ENCODE results near the gene CPXM1. TPM values are rescaled to one million over a fixed set of nuclear protein-coding genes. Genes with fewer than 3 reads are reported as not detected.
"Not testable (repeated sequence)": the region's sequence is repeated elsewhere in the genome, so short reads cannot be mapped to it uniquely, and the experiment has no call there.

The CPXM1 gene
- total RNA-seq, 1 donor from 2014 or later = 9.8 TPM

DNA sequence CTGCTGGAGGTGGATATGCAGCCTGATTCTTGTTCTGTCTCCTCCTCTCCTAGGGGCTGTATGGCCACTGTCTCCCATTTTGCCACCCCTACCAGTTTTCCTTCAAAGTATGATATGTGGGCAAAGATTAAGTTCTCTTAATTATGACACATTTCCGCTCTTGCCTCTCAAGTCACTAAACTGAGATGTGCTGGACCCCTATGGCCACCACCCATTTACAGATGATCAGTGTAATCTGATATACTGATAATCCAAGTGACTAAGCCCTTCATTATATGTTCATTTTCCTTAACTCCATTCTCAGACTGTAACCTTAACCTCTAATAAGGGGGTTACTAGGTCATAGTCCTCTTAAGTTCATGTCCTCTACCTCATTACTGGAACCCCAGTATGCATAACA, 13.6 kb upstream of the CPXM1 start:
- intact Hi-C loops (cut with micrococcal nuclease) = no loop called here
- no peak for DNase-seq
- Mint-ChIP-seq H3K4me1 (no peaks in the 10 kb centered on the region), H3K36me3 (ENCODE audit: low read depth) (no peaks in the 10 kb centered on the region), H3K27ac (no peak overlapping the region), H3K4me3 (no peak overlapping the region), H3K27me3 (peaks cover 52% of the 10 kb centered on the region), H3K9me3 (peaks cover 8% of the 10 kb centered on the region)
- ChIA-PET CTCF (no interaction called here), POLR2A (no interaction called here)
- ATAC-seq (ENCODE audit: low read depth) = no peak
- TF ChIP-seq, protein P1, sequence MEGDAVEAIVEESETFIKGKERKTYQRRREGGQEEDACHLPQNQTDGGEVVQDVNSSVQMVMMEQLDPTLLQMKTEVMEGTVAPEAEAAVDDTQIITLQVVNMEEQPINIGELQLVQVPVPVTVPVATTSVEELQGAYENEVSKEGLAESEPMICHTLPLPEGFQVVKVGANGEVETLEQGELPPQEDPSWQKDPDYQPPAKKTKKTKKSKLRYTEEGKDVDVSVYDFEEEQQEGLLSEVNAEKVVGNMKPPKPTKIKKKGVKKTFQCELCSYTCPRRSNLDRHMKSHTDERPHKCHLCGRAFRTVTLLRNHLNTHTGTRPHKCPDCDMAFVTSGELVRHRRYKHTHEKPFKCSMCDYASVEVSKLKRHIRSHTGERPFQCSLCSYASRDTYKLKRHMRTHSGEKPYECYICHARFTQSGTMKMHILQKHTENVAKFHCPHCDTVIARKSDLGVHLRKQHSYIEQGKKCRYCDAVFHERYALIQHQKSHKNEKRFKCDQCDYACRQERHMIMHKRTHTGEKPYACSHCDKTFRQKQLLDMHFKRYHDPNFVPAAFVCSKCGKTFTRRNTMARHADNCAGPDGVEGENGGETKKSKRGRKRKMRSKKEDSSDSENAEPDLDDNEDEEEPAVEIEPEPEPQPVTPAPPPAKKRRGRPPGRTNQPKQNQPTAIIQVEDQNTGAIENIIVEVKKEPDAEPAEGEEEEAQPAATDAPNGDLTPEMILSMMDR (IDR thresholded peaks at IDR 0.05) = no peak

DNA sequence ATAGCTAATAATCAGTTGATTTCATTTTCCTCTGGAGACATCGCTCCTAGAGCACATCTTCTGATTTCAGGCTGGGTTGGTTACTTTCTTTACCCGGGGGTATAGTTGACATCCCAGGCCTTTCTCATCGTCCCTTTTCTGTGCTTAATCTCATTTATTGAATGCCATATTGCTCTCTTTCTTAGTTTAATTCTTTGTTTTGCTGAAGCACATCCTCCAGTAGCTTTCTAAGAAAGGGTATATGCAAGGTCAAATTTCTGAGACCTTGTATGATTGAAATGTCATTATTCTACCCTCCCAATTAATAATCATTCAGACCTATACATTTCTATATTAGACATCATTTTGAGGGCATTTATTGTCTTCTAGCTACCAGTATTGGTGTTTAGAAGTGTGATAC, 11.8 kb upstream of the CPXM1 start:
- H3K4me3 Mint-ChIP-seq = no peak overlapping the region
- TF ChIP-seq, protein P1 (IDR thresholded peaks at IDR 0.05) = no peak
- DNase-seq = no peak
- CTCF ChIA-PET = no interaction called here
- peaks cover 8% of the 10 kb centered on the region for H3K9me3 Mint-ChIP-seq
- POLR2A ChIA-PET = no interaction called here
- no peaks in the 10 kb centered on the region for H3K36me3 Mint-ChIP-seq (ENCODE audit: low read depth)
- H3K27me3 Mint-ChIP-seq = peaks cover 46% of the 10 kb centered on the region
- H3K4me1 Mint-ChIP-seq = no peaks in the 10 kb centered on the region
- ATAC-seq (ENCODE audit: low read depth) = no peak
- intact Hi-C loops (cut with micrococcal nuclease) = no loop called here
- H3K27ac Mint-ChIP-seq = no peak overlapping the region

DNA sequence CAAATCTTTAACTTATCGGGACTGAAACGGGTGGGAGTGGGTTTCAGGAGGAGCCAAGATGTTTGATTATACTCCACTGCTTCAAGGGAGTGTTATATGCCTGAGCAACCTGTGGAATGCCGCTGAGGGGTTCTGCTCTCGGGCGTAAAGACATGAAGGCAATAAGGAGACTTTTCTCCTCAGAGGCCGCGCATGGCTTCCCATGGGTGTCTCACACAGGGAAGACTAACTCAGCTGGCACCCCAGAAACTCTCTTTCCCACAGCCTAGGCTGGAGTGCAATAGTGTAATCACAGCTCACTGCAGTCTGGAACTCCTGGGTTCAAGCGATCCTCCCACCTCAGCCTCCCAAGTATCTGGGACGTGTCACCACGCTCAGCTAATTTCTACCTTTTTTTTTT, 9.3 kb upstream of the CPXM1 start:
- H3K4me1 Mint-ChIP-seq = no peaks in the 10 kb centered on the region
- no peak overlapping the region for H3K27ac Mint-ChIP-seq
- no peak overlapping the region for H3K4me3 Mint-ChIP-seq
- DNase-seq = no peak
- intact Hi-C loops (cut with micrococcal nuclease) = no loop called here
- H3K9me3 Mint-ChIP-seq = peaks cover 8% of the 10 kb centered on the region
- H3K27me3 Mint-ChIP-seq = peaks cover 56% of the 10 kb centered on the region
- TF ChIP-seq, protein P1 (IDR thresholded peaks at IDR 0.05) = no peak
- no peak for ATAC-seq (ENCODE audit: low read depth)
- H3K36me3 Mint-ChIP-seq (ENCODE audit: low read depth) = no peaks in the 10 kb centered on the region
- ChIA-PET POLR2A (no interaction called here), CTCF (no interaction called here)

DNA sequence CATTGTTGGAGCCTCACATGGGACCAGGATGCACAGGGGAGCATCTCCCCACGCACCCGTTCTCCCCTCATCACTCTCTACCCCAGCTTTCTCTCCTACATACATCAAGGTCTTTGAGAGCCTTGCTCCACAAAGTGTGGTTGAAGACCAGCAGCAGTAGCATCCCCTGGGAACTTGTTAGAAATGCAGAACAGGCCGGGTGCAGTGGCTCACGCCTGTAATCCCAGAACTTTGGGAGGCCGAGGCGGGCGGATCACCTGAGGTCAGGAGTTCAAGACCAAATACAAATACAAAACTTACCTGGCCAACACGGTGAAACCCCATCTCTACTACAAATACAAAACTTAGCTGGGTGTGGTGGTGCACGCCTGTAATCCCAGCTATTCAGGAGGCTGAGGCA, 7.5 kb upstream of the CPXM1 start:
- not testable (repeated sequence) for DNase-seq, H3K4me1 Mint-ChIP-seq

DNA sequence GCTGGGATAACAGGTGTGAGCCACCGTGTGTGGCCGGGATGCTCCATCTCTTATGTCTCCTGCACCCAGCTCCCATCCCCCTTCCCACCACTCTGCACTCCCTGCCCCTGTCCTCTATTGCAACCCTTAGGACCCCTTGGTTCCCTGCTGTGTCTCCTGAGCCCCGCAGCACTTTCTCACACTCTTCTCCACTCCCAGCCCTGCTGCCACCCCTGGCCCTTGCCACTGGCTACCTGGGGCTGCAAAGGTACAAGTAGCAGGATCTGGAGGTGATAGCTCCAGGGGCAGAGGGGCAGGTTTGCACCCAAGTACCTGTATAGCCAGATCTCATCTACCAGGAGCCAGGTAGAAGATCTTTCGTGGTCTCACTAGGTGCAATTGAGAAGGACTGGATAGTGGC, 6.6 kb upstream of the CPXM1 start:
- DNase-seq (no peak), ATAC-seq (ENCODE audit: low read depth) (no peak)
- no peaks in the 10 kb centered on the region for H3K4me1 Mint-ChIP-seq
- ChIA-PET POLR2A (no interaction called here), CTCF (no interaction called here)
- H3K27me3 Mint-ChIP-seq = peaks cover 51% of the 10 kb centered on the region
- TF ChIP-seq, protein P1 (IDR thresholded peaks at IDR 0.05) = no peak
- intact Hi-C loops (cut with micrococcal nuclease) = no loop called here
- no peak overlapping the region for H3K4me3 Mint-ChIP-seq
- H3K36me3 Mint-ChIP-seq (ENCODE audit: low read depth) = no peaks in the 10 kb centered on the region
- H3K27ac Mint-ChIP-seq = no peak overlapping the region
- H3K9me3 Mint-ChIP-seq = peaks cover 3% of the 10 kb centered on the region

More for the DNA sequence above, 7.5 kb upstream of the CPXM1 start:
- H3K36me3 Mint-ChIP-seq (ENCODE audit: low read depth); H3K4me3 Mint-ChIP-seq; H3K27ac Mint-ChIP-seq; CTCF ChIA-PET; ATAC-seq (ENCODE audit: low read depth); H3K9me3 Mint-ChIP-seq; intact Hi-C loops (cut with micrococcal nuclease); POLR2A ChIA-PET: not testable (repeated sequence)
- H3K27me3 Mint-ChIP-seq = peaks cover 53% of the 10 kb centered on the region

DNA sequence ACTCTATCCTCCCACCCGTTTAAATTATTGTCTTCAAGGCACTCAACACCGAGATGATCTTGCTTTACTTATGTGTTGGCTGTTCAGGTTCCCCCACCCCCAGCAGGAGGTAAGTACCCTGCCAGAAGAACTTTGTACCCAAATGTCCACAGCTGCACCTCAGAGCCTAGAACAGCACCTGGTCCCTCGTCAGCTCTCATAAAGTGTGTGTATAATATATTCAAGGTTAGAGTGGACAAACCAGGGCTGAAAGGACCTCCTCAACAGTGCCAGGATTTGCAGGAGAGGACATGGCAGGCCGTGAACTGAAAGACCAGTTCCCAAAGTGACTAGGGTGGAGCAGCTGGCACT, 5.9 kb upstream of the CPXM1 start:
- ChIA-PET POLR2A (no interaction called here), CTCF (no interaction called here)
- no peak for ATAC-seq (ENCODE audit: low read depth)
- TF ChIP-seq, protein P1 (IDR thresholded peaks at IDR 0.05) = no peak
- no peak overlapping the region for H3K4me3 Mint-ChIP-seq
- peaks cover 49% of the 10 kb centered on the region for H3K27me3 Mint-ChIP-seq
- no peaks in the 10 kb centered on the region for H3K36me3 Mint-ChIP-seq (ENCODE audit: low read depth)
- peaks cover 4% of the 10 kb centered on the region for H3K4me1 Mint-ChIP-seq
- H3K9me3 Mint-ChIP-seq = no peaks in the 10 kb centered on the region
- intact Hi-C loops (cut with micrococcal nuclease) = no loop called here
- DNase-seq = no peak
- no peak overlapping the region for H3K27ac Mint-ChIP-seq
